Fibroblast of gingiva (primary cell): ENCODE results near the gene ACOT13.
A peak's percentile ranks its signal among the peaks of the same experiment; 100 is the strongest.
"Not testable (repeated sequence)": the region's sequence is repeated elsewhere in the genome, so short reads cannot be mapped to it uniquely, and the experiment has no call there.

ENCODE experiments used
- DNase-seq: peaks from one replicate; pipeline ENCODE4 v3.0.0-alpha.2; 2011; ENCODE audit warnings: low read depth

ACOT13 gene

GRCh38 chr6:24662236-24662635 lies 4.6 kb upstream of the ACOT13 start:
- no peak for DNase-seq

GRCh38 chr6:24663189-24663588 lies 3.7 kb upstream of the ACOT13 start:
- no peak for DNase-seq

- no peak for DNase-seq
These were observed 2.6 kb upstream of the ACOT13 start for GRCh38 chr6:24664046-24664987.

GRCh38 chr6:24666097-24666640 lies 708 bp upstream of the ACOT13 start:
- peak; percentile 10 for DNase-seq

- DNase-seq, result no peak
These were observed 514 bp downstream of the ACOT13 start for GRCh38 chr6:24667378-24667803.

GRCh38 chr6:24668066-24668996 lies 1.5 kb downstream of the ACOT13 start:
- not testable (repeated sequence) for DNase-seq

- DNase-seq, result no peak
These were observed 2.1 kb downstream of the ACOT13 start for GRCh38 chr6:24668997-24669361.

- not testable (repeated sequence) for DNase-seq
These were observed 3.6 kb downstream of the ACOT13 start for GRCh38 chr6:24670492-24670891.

GRCh38 chr6:24671077-24671476 lies 4.2 kb downstream of the ACOT13 start:
- not testable (repeated sequence) for DNase-seq

- no peak for DNase-seq
These were observed 5.8 kb downstream of the ACOT13 start for GRCh38 chr6:24672620-24673182.

- no peak for DNase-seq
These were observed 6.7 kb downstream of the ACOT13 start for GRCh38 chr6:24673625-24674024.

- DNase-seq, result not testable (repeated sequence)
These were observed 12.0 kb downstream of the ACOT13 start for GRCh38 chr6:24678792-24679352.

GRCh38 chr6:24680582-24680981 lies 13.7 kb downstream of the ACOT13 start:
- no peak for DNase-seq

- DNase-seq, result no peak
These were observed 16.7 kb downstream of the ACOT13 start for GRCh38 chr6:24683297-24684296.

- no peak for DNase-seq
These were observed 19.5 kb downstream of the ACOT13 start for GRCh38 chr6:24686408-24686807.

- no peak for DNase-seq
These were observed 20.1 kb downstream of the ACOT13 start for GRCh38 chr6:24686946-24687345.

- peak; percentile 45 for DNase-seq
These were observed 23.1 kb downstream of the ACOT13 start for GRCh38 chr6:24689964-24690363.

GRCh38 chr6:24690593-24690992 lies 23.7 kb downstream of the ACOT13 start:
- no peak for DNase-seq

GRCh38 chr6:24691550-24691949 lies 24.7 kb downstream of the ACOT13 start:
- no peak for DNase-seq

GRCh38 chr6:24692003-24692402 lies 25.1 kb downstream of the ACOT13 start:
- DNase-seq, result no peak
